GM12891 (cell line): Measurements from ENCODE around the gene ITPRID2.

Experiments used
- DNase-seq: peaks from one replicate; pipeline ENCODE4 v3.0.0; 2011; ENCODE audit warnings: low spot score; ENCODE audit not compliant: insufficient read length
- FAIRE-seq: peaks from 2 replicates; lab custom pipeline; 2011; peaks lifted over from hg19 to GRCh38; lab: Jason Lieb, UNC
- PAX5 ChIP-seq: IDR thresholded peaks from 2 replicates; pipeline ENCODE4 v1.6.1; 2011; ENCODE audit warnings: low read length, moderate library complexity, mild to moderate bottlenecking; ENCODE audit not compliant: insufficient read depth, severe bottlenecking
- POLR2A ChIP-seq: IDR thresholded peaks from 2 replicates; pipeline ENCODE4 v1.6.1; 2011; ENCODE audit warnings: low read depth, low read length, control low read depth
- POLR2AphosphoS5 ChIP-seq: IDR thresholded peaks from 2 replicates; pipeline ENCODE4 v1.6.1; 2011; ENCODE audit warnings: low read depth, low read length, control low read depth
- POU2F2 ChIP-seq: IDR thresholded peaks from 2 replicates; pipeline ENCODE4 v1.6.1; 2011; ENCODE audit warnings: low read depth, mild to moderate bottlenecking, control low read depth, low read length, moderate library complexity
- SPI1 ChIP-seq: IDR thresholded peaks from 2 replicates; pipeline ENCODE4 v1.6.1; 2011; ENCODE audit warnings: low read depth, low read length, control low read depth
- TAF1 ChIP-seq: IDR thresholded peaks from 2 replicates; pipeline ENCODE4 v1.6.1; 2011; ENCODE audit warnings: low read depth, low read length, control low read depth

Gene ITPRID2

GRCh38 chr2:181857483-181857882, 34.0 kb upstream of the ITPRID2 start:
- DNase-seq (no peak), FAIRE-seq (no peak)
- TF ChIP-seq POLR2A = no peak

- DNase-seq (no peak), FAIRE-seq (no peak)
- TF ChIP-seq POLR2AphosphoS5 (no peak), PAX5 (no peak), POLR2A (no peak), POU2F2 (no peak), TAF1 (no peak), SPI1 (no peak)
Observed at GRCh38 chr2:181858600-181858999, 32.9 kb upstream of the ITPRID2 start.

GRCh38 chr2:181859123-181859522, 32.4 kb upstream of the ITPRID2 start:
- no peak for FAIRE-seq
- TF ChIP-seq POLR2A (no peak), TAF1 (no peak), SPI1 (no peak), POU2F2 (no peak), POLR2AphosphoS5 (no peak), PAX5 (no peak)
- no peak for DNase-seq

GRCh38 chr2:181859803-181860202, 31.7 kb upstream of the ITPRID2 start:
- TF ChIP-seq TAF1 (no peak), POLR2AphosphoS5 (no peak), SPI1 (no peak), POLR2A (no peak), POU2F2 (no peak), PAX5 (no peak)
- FAIRE-seq (no peak), DNase-seq (no peak)

GRCh38 chr2:181861379-181861778, 30.2 kb upstream of the ITPRID2 start:
- FAIRE-seq = no peak
- DNase-seq = no peak
- TF ChIP-seq POLR2A = no peak
- no peak for TF ChIP-seq SPI1
- TF ChIP-seq TAF1 = no peak
- no peak for TF ChIP-seq POLR2AphosphoS5
- no peak for TF ChIP-seq PAX5
- TF ChIP-seq POU2F2 = no peak

GRCh38 chr2:181862583-181863281, 28.8 kb upstream of the ITPRID2 start:
- FAIRE-seq (no peak), DNase-seq (no peak)
- no peak for TF ChIP-seq SPI1
- no peak for TF ChIP-seq POLR2A
- TF ChIP-seq POLR2AphosphoS5 = no peak
- TF ChIP-seq POU2F2 = no peak
- TF ChIP-seq PAX5 = no peak
- TF ChIP-seq TAF1 = no peak

- TF ChIP-seq SPI1 = no peak
- FAIRE-seq (no peak), DNase-seq (no peak)
Observed at GRCh38 chr2:181872178-181872577, 19.4 kb upstream of the ITPRID2 start.

- no peak for DNase-seq
- no peak for TF ChIP-seq TAF1
- no peak for TF ChIP-seq POLR2AphosphoS5
- TF ChIP-seq POLR2A = no peak
- no peak for TF ChIP-seq POU2F2
- TF ChIP-seq PAX5 = no peak
- no peak for TF ChIP-seq SPI1
- FAIRE-seq = no peak
Observed at GRCh38 chr2:181876614-181877063, 14.9 kb upstream of the ITPRID2 start.

- FAIRE-seq (no peak), DNase-seq (no peak)
- TF ChIP-seq SPI1 (no peak), POLR2AphosphoS5 (no peak), TAF1 (no peak), POLR2A (no peak), PAX5 (no peak), POU2F2 (no peak)
Observed at GRCh38 chr2:181877181-181877664, 14.3 kb upstream of the ITPRID2 start.

- TF ChIP-seq PAX5 = no peak
- no peak for FAIRE-seq
- DNase-seq = no peak
Observed at GRCh38 chr2:181878448-181878847, 13.1 kb upstream of the ITPRID2 start.

- DNase-seq (no peak), FAIRE-seq (no peak)
- TF ChIP-seq POLR2AphosphoS5 (no peak), SPI1 (no peak)
Observed at GRCh38 chr2:181879295-181879694, 12.2 kb upstream of the ITPRID2 start.
